ENCODE measurements around the gene ABRAXAS1.
"Not testable (repeated sequence)": the region's sequence is repeated elsewhere in the genome, so short reads cannot be mapped to it uniquely, and the experiment has no call there.

Gene ABRAXAS1

DNA sequence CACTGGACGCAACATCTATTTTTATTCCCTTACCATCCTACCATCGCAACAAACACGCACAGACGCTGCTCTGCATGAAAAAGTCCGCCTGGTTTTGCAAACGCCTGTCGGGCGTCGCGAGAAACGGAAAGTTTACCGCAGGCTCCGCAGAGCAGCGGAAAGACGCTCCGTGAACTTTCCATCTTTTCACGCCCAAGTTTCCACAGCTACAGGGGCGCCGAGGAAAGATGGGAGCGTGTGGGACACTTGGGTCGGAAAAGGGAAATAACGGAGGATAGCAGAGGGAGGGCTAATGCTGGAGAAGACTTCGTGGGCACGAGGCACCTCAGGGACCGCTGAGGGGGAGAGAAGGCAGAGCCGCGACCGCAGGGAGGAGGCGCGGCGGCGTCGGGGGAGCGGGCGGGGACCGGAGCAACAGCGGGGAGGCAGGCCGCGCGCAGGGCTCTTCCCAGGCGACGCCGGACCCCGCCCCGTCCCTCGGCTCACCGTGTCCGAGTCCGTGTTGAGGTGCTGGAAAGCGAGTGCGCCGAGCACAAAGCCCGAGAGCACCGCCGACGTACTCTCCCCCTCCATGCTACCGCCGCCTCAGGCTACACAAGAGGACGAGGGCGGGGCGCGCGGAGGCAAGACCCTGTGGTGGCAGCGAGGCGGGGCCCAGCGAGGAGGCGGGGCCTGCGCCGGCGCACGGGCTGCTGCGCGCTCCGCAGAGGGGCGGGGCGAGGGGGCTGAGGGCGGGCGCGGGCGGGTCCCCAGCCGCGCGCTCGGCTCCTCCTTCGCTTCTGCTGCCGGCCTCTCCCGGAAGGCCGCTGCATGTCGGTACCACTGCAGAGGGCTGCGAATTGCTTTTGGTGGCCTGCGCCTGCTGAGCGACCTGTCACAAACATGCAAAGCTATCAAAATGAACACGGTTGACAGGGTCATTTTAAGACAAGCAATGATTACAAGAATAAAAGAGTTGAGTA is at the start of gene ABRAXAS1:
TSS of gene ABRAXAS1 (minus strand) at position 601 of the 962 bp plus-strand sequence. CDS start at position 573, 28 bp downstream.
- DNase-seq (ENCODE audit: low read depth): peak; percentile 96

DNA sequence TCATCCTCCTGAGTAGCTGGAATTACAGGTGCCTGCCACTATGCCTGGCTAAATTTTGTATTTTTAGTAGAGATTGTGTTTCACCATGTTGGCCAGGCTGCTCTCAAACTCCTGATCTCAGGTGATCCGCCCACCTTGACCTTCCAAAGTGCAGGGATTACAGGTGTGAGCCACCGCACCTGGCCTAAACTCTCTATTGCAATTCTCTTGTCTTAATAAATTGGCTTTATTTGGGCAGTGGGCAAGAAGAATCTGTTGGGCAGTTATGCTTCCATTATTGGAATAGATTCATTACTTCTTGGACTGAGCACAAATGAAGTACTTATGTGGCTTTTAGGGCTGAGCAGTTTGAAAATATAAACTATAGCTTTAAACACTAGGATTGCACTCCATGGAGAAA is 42.8 kb upstream of the ABRAXAS1 start:
- DNase-seq (ENCODE audit: low read depth): no peak

DNA sequence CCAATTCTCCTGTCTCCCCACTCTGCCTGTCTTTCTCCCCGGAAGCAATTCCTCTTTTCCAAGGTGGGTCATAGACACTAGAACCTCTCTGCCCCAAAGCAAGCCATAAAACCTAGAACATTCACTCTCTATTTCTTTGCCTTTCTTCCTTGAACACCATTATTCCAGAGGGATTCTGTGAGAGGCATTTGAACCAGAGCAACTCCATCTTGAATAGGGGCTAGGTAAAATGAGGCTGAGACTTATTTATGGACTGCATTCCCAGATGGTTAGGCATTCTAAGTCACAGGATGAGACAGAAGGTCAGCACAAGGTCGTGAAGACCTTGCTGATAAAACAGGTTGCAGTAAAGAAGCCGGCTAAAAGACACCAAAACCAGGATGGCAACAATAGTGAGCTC is 37.3 kb upstream of the ABRAXAS1 start:
- no peak for DNase-seq (ENCODE audit: low read depth)

DNA sequence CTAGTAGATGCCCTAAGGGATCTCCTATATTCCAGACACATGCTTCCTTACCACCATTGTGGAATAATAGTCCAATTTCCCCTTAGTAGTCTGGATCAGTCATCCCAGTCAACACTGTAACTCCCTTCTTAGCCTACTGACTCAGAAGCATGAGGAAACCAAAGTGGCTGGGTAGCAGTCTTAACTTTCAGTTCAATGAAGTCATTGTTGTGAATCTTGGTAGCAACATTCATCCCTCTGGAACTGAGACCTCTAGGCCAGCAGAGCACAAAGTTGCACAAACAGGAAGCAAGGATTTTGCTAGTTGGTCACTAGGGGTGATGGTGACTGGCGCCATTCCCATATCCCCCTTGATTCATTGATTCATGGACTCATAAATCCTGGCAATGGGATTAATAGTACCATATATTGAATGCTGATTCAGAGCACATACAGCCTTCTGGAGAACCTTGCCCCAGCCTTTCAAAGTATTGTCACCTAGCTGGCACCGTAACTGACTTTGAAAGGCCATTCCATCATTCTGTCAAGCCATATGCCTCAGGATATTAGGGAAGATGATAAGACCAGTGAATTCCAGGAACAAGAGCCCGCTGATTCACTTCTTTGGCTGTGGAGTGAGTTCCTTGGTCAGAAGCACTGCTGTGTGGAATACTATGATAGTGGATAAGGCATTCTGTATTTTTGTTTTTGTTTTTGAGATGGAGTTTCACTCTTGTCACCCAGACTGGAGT is 31.3 kb upstream of the ABRAXAS1 start:
- DNase-seq (ENCODE audit: low read depth): no peak

DNA sequence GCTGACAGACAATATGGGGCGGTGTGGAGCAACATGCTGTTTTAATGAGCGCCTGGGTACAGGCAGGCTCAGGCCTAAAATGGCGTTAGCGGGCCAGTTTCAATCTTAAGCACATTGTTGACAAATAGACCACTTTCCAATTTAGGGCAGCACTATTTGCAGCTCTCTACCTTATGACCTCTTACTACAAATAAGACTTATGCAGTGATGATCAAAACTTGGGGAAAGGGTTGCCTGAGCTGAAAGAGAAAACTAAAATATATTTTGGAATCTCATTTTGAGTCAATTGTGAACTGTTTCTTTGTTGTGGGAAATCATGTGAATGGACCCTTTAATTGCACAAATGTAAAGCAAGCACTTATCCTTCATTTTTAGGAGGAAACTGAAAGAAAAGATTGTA is 25.5 kb upstream of the ABRAXAS1 start:
- DNase-seq (ENCODE audit: low read depth): no peak

DNA sequence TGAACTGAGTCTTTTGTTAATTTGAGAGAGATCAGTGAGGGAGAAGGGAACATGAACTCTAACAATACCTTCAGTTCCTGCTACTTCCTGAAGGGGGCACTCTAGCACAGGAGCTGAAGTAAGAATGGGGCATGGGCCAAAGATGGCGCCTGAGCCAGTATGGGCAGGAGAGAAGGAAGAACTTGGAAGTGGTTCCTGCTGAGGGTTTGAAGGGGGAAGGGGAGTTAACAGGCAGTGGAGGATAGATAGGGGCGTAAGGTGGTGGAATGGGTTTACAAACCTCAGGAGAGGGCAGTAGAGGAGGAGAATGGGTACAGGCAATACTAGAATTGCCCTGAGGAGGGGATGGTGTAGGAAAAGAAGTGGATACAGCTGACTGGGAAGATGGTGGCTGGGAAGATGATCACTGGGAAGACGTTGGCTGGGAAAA is 24.3 kb upstream of the ABRAXAS1 start:
- peak; percentile 7 for DNase-seq (ENCODE audit: low read depth)

DNA sequence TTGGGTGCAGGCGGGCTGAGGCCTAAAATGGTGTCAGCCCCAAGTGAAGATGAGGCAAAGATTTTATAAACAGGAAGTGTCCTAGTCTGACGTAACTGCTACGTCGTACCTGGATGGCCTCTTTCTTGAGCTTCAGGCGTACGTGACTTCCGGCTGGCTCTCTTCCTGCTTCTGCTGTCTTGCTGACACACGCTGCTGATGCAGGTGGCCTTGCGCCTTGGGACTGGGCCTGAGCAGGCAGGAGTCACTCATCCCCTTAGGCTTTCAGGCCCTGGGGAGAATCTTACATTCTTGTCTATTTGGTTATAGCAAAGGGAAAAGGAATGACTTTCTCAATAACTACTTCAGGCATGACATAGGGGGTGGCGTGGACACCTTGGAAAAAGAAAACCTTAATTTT is 20.1 kb upstream of the ABRAXAS1 start:
- DNase-seq (ENCODE audit: low read depth): no peak

DNA sequence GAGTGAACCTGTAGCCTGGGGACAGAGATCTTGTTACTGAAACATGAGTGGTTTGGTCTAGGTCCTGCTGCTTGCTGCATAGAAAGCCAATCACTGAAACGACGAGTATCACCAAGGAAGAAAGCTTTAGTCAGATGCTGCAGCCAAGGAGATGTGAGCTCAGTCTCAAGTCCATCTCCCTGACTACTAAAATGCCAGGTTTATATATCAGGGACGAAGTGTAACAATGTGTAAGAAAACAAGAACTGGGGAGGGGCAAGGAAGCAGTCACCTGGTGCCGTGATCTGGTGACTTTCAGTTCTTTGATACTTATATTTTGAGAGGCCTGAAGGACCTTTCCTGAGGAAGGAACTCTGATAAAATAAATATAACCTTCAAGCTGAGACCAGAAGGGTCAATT is 19.6 kb upstream of the ABRAXAS1 start:
- no peak for DNase-seq (ENCODE audit: low read depth)

DNA sequence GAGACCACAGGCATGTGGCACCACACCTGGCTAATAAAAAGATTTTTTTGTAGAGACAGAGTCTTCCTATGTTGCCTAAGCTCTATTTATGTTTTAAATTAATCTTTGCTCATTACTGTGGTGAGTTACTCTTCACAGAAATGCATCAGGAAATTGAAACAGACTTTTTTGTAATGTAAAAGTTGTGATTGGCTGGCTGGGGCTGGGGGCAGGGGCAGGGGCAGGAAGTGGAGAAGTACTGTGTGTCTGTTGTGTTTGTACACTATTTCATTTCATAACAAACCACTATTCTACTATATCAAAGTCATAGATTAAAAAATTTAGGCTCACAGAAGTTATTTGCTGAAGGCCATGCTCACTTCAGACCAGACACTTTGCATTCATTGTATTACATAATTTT is 19.1 kb upstream of the ABRAXAS1 start:
- no peak for DNase-seq (ENCODE audit: low read depth)

DNA sequence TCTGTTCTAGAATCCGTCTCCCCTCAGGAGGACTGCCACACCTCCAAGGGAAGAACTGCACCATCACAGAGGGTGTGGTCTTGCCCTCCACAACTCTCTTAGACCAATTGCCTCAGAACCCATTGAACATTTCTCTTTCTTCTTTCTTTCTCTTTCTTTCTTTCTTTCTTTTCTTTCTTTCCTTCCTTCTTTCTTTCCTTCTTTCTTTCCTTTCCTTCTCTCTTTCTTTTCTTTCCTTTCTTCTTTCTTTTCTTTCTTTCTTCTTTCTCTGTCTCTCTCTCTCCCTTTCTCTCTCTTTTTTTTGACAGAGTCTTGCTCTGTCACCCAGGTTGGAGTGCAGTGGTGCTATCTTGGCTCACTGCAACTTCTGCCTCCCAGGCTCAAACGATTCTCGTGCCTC is 16.8 kb upstream of the ABRAXAS1 start:
- DNase-seq (ENCODE audit: low read depth): not testable (repeated sequence)

DNA sequence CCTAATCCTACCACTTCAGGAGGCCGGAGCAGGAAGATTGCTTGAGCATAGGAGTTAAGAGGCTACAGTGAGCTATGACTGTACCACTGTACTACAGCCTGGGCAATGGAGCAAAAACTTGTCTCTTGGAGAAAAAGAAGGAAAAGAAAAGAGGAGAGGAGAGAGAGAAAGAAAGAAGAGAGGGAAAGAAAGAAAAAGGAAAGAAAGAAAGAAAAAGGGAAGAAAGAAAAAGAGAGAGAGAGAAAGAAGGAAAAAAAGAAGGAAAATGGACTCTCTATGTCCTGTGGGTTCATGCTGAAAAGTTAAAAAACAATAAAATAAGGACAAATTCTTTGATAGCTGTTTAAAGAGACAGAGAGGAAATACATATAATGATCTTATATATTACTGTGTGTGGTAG is 13.3 kb upstream of the ABRAXAS1 start:
- DNase-seq (ENCODE audit: low read depth): no peak

DNA sequence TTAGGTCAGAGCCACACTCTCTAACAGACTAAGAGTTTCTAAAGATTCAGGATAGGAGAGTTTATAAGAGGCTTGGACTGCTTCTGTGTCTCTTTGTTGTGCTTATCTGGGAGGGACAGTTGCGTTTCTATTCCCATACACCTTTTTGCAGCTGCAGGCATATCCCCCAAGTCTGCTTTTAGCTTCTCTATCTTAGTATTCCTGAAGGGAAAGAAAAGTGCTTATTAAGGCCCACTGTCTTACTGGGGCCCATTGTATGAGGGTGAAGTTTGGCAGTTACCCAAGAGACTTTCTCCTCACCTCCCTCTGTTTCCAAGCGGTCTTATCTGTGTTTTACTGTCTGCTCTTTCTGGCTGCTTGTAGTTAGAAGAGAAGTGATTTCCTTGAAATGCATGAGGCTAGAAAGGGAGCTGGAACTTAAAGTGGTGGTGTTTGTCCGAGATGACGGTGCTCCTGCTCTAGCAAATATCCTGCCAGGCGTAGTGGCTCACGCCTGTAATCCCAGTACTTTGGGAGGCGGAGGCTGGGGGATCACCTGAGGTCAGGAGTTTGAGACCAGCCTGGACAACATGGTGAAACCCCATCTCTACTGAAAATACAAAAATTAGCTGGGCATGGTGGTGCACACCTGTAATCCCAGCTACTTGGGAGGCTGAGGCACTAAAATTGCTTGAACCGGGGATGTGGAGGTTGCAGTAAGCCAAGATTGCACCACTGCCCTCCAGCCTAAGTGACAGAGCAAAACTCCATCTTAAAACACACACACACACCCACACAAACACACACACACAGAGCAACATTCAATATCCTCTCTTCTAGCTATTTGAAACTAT is 11.4 kb upstream of the ABRAXAS1 start:
- not testable (repeated sequence) for DNase-seq (ENCODE audit: low read depth)

DNA sequence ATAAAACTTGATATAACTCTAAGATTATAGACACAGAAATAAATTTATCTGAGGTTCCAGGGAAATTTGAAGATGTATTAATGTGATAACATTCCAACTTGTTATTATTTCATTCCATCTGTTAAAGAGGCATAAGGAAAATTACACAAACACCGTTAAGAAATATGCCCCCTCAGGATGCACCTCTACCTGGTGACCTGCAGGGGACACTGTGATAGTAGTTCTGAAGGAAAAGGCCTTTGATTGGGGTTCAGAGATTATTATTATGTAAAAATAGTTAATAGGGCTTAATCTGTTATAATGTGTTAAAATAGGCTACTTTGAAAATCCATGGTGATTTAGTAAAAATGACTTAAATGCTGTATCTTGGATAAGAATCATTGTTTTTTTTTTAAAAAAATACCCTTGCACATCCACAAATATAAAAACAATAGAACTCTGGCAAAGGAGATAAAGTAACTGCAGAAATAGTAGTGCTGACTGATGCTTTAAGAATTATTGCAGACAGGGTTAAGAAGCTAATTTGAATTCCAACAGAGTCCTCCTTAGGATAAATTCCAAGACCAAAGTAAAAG is 6.1 kb upstream of the ABRAXAS1 start:
- no peak for DNase-seq (ENCODE audit: low read depth)

DNA sequence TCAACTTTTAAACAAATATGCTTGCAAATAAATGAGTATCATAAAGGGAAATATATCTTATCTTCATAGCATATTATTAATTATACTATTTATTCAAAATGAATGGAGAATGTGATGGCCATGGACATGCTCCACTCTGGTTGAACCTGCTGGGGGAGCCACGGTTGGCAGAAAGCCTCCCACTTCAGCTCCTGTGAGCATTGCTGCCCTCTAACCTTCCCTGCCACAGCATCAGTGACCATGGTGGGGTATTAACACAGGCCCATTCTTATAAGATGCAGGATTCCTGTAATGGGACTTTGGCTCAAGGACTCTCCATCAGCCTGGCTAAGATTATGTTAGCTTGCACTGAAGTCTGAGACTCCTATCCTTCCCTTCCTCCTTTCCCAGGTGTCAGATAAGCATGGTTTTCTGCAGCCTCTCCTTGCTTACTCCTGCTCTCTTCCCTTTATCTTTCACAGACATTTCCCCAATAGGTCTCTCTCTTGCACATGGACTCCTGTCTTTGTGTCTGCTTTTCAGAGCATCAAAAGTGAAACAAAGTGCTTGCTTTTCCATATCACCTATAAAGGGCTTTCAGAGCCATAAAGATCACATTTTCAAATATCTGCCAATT is 4.9 kb upstream of the ABRAXAS1 start:
- DNase-seq (ENCODE audit: low read depth): no peak

DNA sequence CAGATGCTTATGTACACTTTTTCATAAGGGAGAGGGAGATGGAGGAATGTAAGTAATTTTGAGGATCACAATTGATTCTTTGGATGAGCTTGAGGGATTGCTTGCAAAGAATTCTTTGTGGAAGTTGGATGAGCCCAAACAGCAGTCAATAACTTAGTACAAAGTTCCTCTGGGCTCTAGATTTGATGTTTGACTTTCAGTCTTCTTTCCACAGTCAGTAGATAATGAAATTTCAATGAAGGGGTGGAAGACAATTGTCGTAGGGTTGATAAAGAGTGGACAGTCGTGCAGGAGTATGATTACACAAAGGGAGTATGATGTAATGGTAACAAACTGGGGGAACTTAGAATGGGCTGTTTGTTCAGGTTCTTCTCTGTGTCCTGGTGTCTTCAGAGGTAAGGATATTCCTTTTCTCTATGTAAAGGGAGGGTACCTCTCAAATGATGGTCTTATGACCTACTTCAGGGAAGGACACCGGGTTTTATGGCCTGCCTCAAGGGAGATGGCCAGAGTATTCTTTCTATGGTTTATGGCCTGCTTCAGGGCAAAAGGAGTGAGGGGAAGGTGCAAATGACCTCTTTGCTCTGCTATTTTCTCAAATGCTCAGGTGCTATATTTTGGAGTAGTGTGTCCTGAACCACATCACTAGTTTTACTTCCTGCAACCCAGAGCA is 1.7 kb upstream of the ABRAXAS1 start:
- DNase-seq (ENCODE audit: low read depth): no peak

DNA sequence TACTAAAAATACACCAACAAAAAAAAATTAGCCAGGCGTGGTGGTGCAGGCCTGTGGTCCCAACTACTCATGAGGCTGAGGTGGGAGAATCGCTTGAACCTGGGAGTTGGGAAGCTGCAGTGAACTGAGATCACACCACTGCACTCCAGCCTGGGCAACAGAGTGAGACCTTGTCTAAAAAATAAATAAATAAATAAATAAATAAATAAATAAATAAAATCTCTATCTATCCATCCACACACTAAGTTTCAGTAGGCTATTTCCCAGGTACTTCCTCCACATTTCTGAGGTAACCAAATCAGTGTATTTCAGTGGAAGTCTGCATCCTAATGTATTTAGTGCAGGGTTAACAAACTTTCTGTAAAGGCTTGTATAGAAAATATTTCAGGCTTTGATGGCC is 10.9 kb downstream of the ABRAXAS1 start:
- DNase-seq (ENCODE audit: low read depth): no peak

DNA sequence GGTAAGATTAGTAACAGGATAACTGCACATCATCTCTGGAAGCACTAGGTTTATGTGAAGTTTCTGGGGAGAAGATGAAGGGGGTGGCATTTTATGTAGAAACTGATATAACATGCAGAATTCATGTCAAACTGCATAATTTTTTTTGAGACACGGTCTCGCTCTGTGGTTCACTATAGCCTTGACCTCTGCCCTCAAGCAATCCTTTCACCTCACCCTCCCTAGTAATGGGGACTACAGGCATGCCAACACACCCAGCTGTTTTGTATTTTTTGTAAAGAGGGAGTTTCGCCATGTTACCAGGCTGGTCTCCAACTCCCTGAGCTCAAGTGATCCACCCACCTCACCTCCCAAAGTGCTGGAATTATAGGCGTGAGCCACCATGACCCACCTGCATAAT is 11.5 kb downstream of the ABRAXAS1 start:
- DNase-seq (ENCODE audit: low read depth): no peak

DNA sequence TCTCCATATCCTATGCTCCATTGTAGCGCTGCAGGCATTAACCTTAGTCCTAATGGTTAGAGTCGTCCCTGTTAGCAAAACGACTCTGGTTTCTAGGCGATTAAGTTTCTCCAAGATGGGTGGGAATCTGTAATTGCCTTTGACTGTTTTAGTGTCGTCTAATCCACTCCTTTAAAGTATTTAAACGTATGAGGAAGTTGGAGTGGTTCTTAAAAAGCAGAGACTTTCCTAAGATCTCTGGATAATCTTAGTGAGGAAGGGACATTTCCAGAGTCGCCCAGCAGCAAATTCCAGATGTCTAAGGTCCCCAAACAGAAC is 28.8 kb downstream of the ABRAXAS1 start:
- no peak for DNase-seq (ENCODE audit: low read depth)

DNA sequence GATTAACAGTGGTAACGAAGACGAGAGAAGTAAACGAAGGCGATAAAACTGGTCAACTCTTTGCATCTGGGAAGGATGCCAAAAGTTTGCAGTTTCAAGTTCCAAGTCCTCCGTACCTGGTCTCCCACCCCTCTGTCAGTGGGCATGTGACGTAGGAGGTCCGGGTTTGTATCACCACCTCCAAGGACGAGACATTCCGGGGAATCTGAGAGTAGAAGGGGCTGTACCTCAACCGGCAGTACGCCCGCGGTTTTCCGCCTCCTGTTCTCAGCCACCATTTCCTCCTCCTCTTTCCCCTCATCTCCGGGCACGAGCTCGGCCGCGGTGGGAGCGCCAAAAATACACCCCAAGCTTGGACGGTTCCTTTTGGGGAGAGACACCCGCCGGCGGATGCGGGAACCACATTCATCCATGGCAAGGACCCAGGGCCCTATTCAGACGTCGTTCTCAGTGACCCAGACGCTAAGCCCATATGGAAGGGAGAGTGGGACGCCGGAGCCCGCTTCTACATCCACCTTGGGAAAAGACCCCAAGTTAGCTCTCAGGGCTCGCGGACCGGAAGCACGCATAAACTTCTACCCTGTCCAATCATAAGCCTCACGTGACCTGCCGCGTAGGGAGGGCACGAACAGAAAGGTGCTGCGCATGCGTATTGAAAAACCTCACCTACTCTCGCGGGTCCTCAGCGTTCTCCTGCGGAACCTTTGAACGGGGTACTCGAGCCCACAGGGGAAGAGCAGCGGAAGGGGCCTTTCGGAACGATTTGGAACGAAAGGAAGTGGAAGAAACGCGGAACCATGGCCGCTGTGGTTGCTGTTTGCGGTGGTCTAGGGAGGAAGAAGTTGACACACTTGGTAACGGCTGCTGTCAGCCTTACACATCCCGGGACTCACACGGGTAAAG is 29.4 kb downstream of the ABRAXAS1 start, which contains the start of the genes HELQ and MRPS18C:
TSS of gene HELQ (minus strand) at position 543 of the 903 bp plus-strand sequence. CDS start at position 413, 130 bp downstream.
TSS of gene MRPS18C (plus strand) at position 778 of the 903 bp plus-strand sequence. CDS start at position 798, 20 bp downstream.
- DNase-seq (ENCODE audit: low read depth): peak; percentile 86

DNA sequence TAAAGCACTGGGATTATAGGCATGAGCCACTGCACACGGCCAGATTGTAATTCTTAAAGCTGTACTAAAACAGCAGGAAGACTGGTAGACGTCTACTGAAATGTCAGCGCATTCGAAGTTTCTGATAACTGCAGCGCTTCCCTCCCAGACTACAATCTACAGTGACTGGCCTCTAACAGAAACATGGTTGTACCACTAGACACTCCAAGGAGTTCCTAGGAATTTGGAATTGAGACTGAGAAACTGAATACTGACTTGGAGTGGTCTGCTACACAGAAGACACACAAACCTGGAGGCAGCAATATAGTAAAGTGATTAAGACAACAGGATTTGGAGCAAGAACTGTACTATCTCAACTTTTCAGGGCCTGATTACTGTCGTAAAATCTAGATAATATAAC is 30.2 kb downstream of the ABRAXAS1 start:
- no peak for DNase-seq (ENCODE audit: low read depth)

Data from stimulated activated CD8-positive, alpha-beta memory T cell treated with anti-CD3 and anti-CD28 coated beads, Interleukin-12 subunit alpha, Interleukin-12 subunit beta, amount 100 ng/mL, for 4 hours (primary cell).